MCF 10A (cell line): ENCODE data around the gene PMEPA1. TPM values are rescaled to one million over a fixed set of nuclear protein-coding genes. Genes with fewer than 3 reads are reported as not detected.
A peak's percentile ranks its signal among the peaks of the same experiment; 100 is the strongest.

Source experiments
- BruUV-seq: library from RNA; stranded (reverse); fragments of 400-500 nt; replicated peaks from 2 replicates; lab custom pipeline; 2021; lab: Mats Ljungman, UMichigan
- CTCF ChIA-PET: fragments of 300-600 bp; sonication (Branson Sonifier 250); formaldehyde crosslinking; extraction: SDS; loops from one replicate; lab custom pipeline; 2021; ENCODE audit warnings: antibody characterized with exemption, inconsistent platforms; lab: Yijun Ruan, JAX
- POLR2A ChIA-PET: fragments of 300-600, 350-650 bp; sonication (Branson Sonifier 250); formaldehyde crosslinking; extraction: SDS; loops from one replicate; lab custom pipeline; 2020; ENCODE audit warnings: antibody characterized with exemption, inconsistent platforms; lab: Yijun Ruan, JAX
- DNase-seq: peaks from one replicate; pipeline ENCODE4 v3.0.0-alpha.2; 2018; ENCODE audit not compliant: unreplicated experiment
- H3K27ac Mint-ChIP-seq: one replicate; pipeline ENCODE4 v1.8.0; 2022; ENCODE audit warnings: mild to moderate bottlenecking, low read depth, mixed read lengths; ENCODE audit not compliant: unreplicated experiment
- H3K27me3 Mint-ChIP-seq: one replicate; pipeline ENCODE4 v1.8.0; 2022; ENCODE audit warnings: mixed read lengths; ENCODE audit not compliant: insufficient read depth, unreplicated experiment
- H3K36me3 Mint-ChIP-seq: one replicate; pipeline ENCODE4 v1.8.0; 2022; ENCODE audit warnings: mild to moderate bottlenecking, moderate library complexity, mixed read lengths; ENCODE audit not compliant: insufficient read depth, unreplicated experiment
- H3K4me1 Mint-ChIP-seq: one replicate; pipeline ENCODE4 v1.8.0; 2022; ENCODE audit warnings: mixed read lengths; ENCODE audit not compliant: insufficient read depth, unreplicated experiment
- H3K4me3 Mint-ChIP-seq: one replicate; pipeline ENCODE4 v1.8.0; 2022; ENCODE audit warnings: mild to moderate bottlenecking, moderate library complexity, mixed read lengths; ENCODE audit not compliant: unreplicated experiment
- H3K9me3 Mint-ChIP-seq: one replicate; pipeline ENCODE4 v1.8.0; 2022; ENCODE audit warnings: mixed read lengths; ENCODE audit not compliant: unreplicated experiment
- CTCF ChIP-seq: fragments of 200-600 bp; IDR thresholded peaks from one replicate; pipeline ENCODE4 v1.8.0; 2022; ENCODE audit warnings: antibody characterized with exemption, mild to moderate bottlenecking; ENCODE audit not compliant: unreplicated experiment
- intact Hi-C: fragments of 100-400 bp; cut with micrococcal nuclease; formaldehyde crosslinking; loops from 2 replicates; pipeline ENCODE4 v1.14.1; 2022
- total RNA-seq: library from RNA; stranded (reverse); gene quantifications from 2 replicates; pipeline ENCODE4 v1.2.3, GENCODE V29; 2022

Gene PMEPA1
- total RNA-seq, 1 experiment from 2014 or later, result 68.5 TPM

GRCh38 chr20:57658447-57658832 lies 51.4 kb downstream of the PMEPA1 start:
- DNase-seq, result no peak
- CTCF ChIA-PET, result interaction anchor here (1.5 kb wide), 1 partner anchor 35 kb away, joined by 6 read pairs; no protein-coding TSS in a partner anchor
- H3K27ac Mint-ChIP-seq, result peak overlapping the region; percentile 39
- intact Hi-C loops, result loop anchor here (5.0 kb wide), 1 partner anchor 39 kb away; no protein-coding TSS in a partner anchor
- H3K4me1 Mint-ChIP-seq, result peaks cover 24% of the 10 kb centered on the region
- TF ChIP-seq CTCF, result no peak
- no TSS peak for BruUV-seq
- peaks cover 21% of the 10 kb centered on the region for H3K36me3 Mint-ChIP-seq
- H3K9me3 Mint-ChIP-seq, result no peaks in the 10 kb centered on the region
- no peaks in the 10 kb centered on the region for H3K27me3 Mint-ChIP-seq
- POLR2A ChIA-PET, result no interaction called here
- no peak overlapping the region for H3K4me3 Mint-ChIP-seq

- peaks cover 25% of the 10 kb centered on the region for H3K36me3 Mint-ChIP-seq
- H3K9me3 Mint-ChIP-seq, result no peaks in the 10 kb centered on the region
- no peak for TF ChIP-seq CTCF
- intact Hi-C loops, result loop anchor here (5.0 kb wide), 1 partner anchor 40 kb away; no protein-coding TSS in a partner anchor
- CTCF ChIA-PET, result interaction anchor here (1.0 to 6.4 kb wide), 5 partner anchors 36 to 524 kb away, joined by 3 to 85 read pairs (median 3); no protein-coding TSS in a partner anchor
- POLR2A ChIA-PET, result interaction anchor here (1.0 kb wide), 1 partner anchor 58 kb away, joined by 3 read pairs; no protein-coding TSS in a partner anchor
- H3K27ac Mint-ChIP-seq, result peak overlapping the region; percentile 71
- BruUV-seq, result no TSS peak
- no peaks in the 10 kb centered on the region for H3K27me3 Mint-ChIP-seq
- no peak overlapping the region for H3K4me3 Mint-ChIP-seq
- peak; percentile 87 for DNase-seq
- peaks cover 24% of the 10 kb centered on the region for H3K4me1 Mint-ChIP-seq
Measured at GRCh38 chr20:57657535-57658446, 52.0 kb downstream of the PMEPA1 start.

GRCh38 chr20:57656821-57657534 lies 52.8 kb downstream of the PMEPA1 start:
- CTCF ChIA-PET, result interaction anchor here (0.5 to 6.4 kb wide), 13 partner anchors 13 to 524 kb away, joined by 3 to 85 read pairs (median 3); no protein-coding TSS in a partner anchor
- no peak overlapping the region for H3K4me3 Mint-ChIP-seq
- H3K9me3 Mint-ChIP-seq, result no peaks in the 10 kb centered on the region
- H3K4me1 Mint-ChIP-seq, result peaks cover 24% of the 10 kb centered on the region
- H3K27ac Mint-ChIP-seq, result no peak overlapping the region
- peaks cover 25% of the 10 kb centered on the region for H3K36me3 Mint-ChIP-seq
- no peak for DNase-seq
- no TSS peak for BruUV-seq
- POLR2A ChIA-PET, result interaction anchor here (1.0 kb wide), 1 partner anchor 59 kb away, joined by 3 read pairs; no protein-coding TSS in a partner anchor
- intact Hi-C loops, result loop anchor here (5.0 kb wide), 1 partner anchor 40 kb away; no protein-coding TSS in a partner anchor
- TF ChIP-seq CTCF, result no peak
- H3K27me3 Mint-ChIP-seq, result no peaks in the 10 kb centered on the region
